Pancreas (tissue), 10 donors: Measurements from ENCODE around the gene WASHC2A. TPM values are rescaled to one million over a fixed set of nuclear protein-coding genes. Genes with fewer than 3 reads are reported as not detected.
A peak's percentile ranks its signal among the peaks of the same experiment; 100 is the strongest.
"Not testable (repeated sequence)": the region's sequence is repeated elsewhere in the genome, so short reads cannot be mapped to it uniquely, and the experiment has no call there.

Experiments used
- ATAC-seq, 4 donors: fragments of 200-7000 bp; cut with Tn5 transposase; one replicate each; pipeline versions ENCODE4 v1.8.0 to v1.9.1; 2020; ENCODE audit warnings: mild to moderate bottlenecking in 4 of 4, moderate library complexity in 4 of 4
- DNase-seq, 6 donors: peaks; one replicate each; pipeline ENCODE4 v3.0.0-alpha.2; 2020
- FAIRE-seq: peaks from 2 replicates; lab custom pipeline; 2012; peaks lifted over from hg19 to GRCh38; lab: Jason Lieb, UNC
- H3K27ac ChIP-seq, 4 donors: fragments of 200-600 bp; sonication (generic); 1 replicate in 3 of 4; 2 replicates in 1 of 4; pipeline versions ENCODE4 v1.5.0 to v1.8.0; 2020
- H3K27me3 ChIP-seq, 4 donors: fragments of 200-600 bp; one replicate each; pipeline ENCODE4 v1.8.0; 2021
- H3K36me3 ChIP-seq, 3 donors: fragments of 200-600 bp; sonication (generic) in 1 of 3; one replicate each; pipeline versions ENCODE4 v1.5.0 to v1.8.0; 2020 to 2021
- H3K4me1 ChIP-seq, 3 donors: fragments of 200-600 bp; one replicate each; pipeline ENCODE4 v1.8.0; 2021
- H3K4me3 ChIP-seq, 4 donors: fragments of 200-600 bp; sonication (generic) in 2 of 4; one replicate each; pipeline versions ENCODE4 v1.5.0 to v1.8.0; 2020 to 2021
- H3K9me3 ChIP-seq, 4 donors: fragments of 200-600 bp; one replicate each; pipeline ENCODE4 v1.8.0; 2021
- CTCF ChIP-seq, 4 donors: fragments of 200-600 bp; sonication (generic) in 3 of 4; IDR thresholded peaks; one replicate each; pipeline versions ENCODE4 v1.5.0 to v1.8.0; 2021; ENCODE audit warnings: antibody characterized with exemption in 4 of 4
- WGBS, 2 donors: extraction: QIAGEN DNeasy Blood & Tissue Kit; methylation state at CpG; one replicate each; pipeline ENCODE4 v1.1.7; 2013; 5-methylcytosine and 5-hydroxymethylcytosine counted together
- intact Hi-C, 3 donors: fragments of 100-400 bp; cut with DNase I; formaldehyde crosslinking; loops; one replicate each; pipeline versions ENCODE4 v1.11.1 to v1.14.2; 2022
- polyA plus RNA-seq, 2 donors: library from polyadenylated mRNA; stranded (reverse); fragments of 200-250 nt; gene quantifications; one replicate each; pipeline ENCODE4 v1.2.3, GENCODE V29; 2013
- total RNA-seq, 6 donors: library from RNA; stranded (reverse); fragmentation: NEBNext Ultra II Directional in 4 of 6; extraction: Animal tissue kit (Norgen Biotek cat#: 25700) in 4 of 6; gene quantifications; one replicate each; pipeline versions ENCODE4 v1.2.1 to v1.2.4, GENCODE V29; 2021 to 2023
- donor health status: healthy with polysubstance abuse.
- donor health status: DM: no; HTN: no; CAD: no; lungs with moderate emphysema.
- donor health status: DM: no; HTN: no; CAD: no.
- donor health status: control.
- donor health status: control.
- donor health status: Bipolar disorder and iron deficiency.
- donor health status: DM: yes; HTN: yes; CAD: no.
- donor health status: DM: no; HTN: no; CAD: no.
- donor health status: DM: no; HTN: no; CAD: no.
- donor health status: DM: yes; HTN: yes; CAD: no.

WASHC2A gene
- total and polyA plus RNA-seq, 8 donors = 11.4 to 31.9 (median 15.0) TPM

GRCh38 chr10:50055494-50056292, 12.1 kb upstream of the WASHC2A start:
- H3K27me3 ChIP-seq, H3K9me3 ChIP-seq, H3K27ac ChIP-seq, H3K4me3 ChIP-seq, H3K36me3 ChIP-seq, intact Hi-C loops, DNase-seq, FAIRE-seq, H3K4me1 ChIP-seq: not testable (repeated sequence)
- ATAC-seq = peak in 1 of 4 donors; percentile 36
- WGBS, 2 donors = 69% methylated on average over 5 of the region's 5 CpGs

- peak in 3 of 4 donors; percentile 25 to 48 (median 47) for ATAC-seq
- intact Hi-C loops = not testable (repeated sequence)
- 35 to 45% methylated on average over 8 of the region's 8 CpGs for WGBS, 2 donors
Measured at GRCh38 chr10:50056654-50057053, 11.1 kb upstream of the WASHC2A start.

GRCh38 chr10:50058727-50059126, 9.0 kb upstream of the WASHC2A start:
- H3K4me1 ChIP-seq, FAIRE-seq, H3K4me3 ChIP-seq, H3K9me3 ChIP-seq, intact Hi-C loops, H3K27ac ChIP-seq, H3K36me3 ChIP-seq, DNase-seq, ATAC-seq, H3K27me3 ChIP-seq: not testable (repeated sequence)
- WGBS, 2 donors = 66 to 70% methylated on average over 1 of the region's 1 CpG

More at GRCh38 chr10:50056654-50057053, 11.1 kb upstream of the WASHC2A start:
- not testable (repeated sequence) for FAIRE-seq, DNase-seq, H3K4me3 ChIP-seq, H3K27me3 ChIP-seq, H3K9me3 ChIP-seq, H3K36me3 ChIP-seq, H3K27ac ChIP-seq, H3K4me1 ChIP-seq

GRCh38 chr10:50059946-50060345, 7.8 kb upstream of the WASHC2A start:
- H3K36me3 ChIP-seq, H3K4me3 ChIP-seq, H3K9me3 ChIP-seq, H3K27me3 ChIP-seq, DNase-seq, intact Hi-C loops, FAIRE-seq, H3K4me1 ChIP-seq, H3K27ac ChIP-seq, ATAC-seq: not testable (repeated sequence)
- 78 to 80% methylated on average over 10 of the region's 10 CpGs for WGBS, 2 donors

GRCh38 chr10:50061548-50061947, 6.2 kb upstream of the WASHC2A start:
- H3K27ac ChIP-seq, H3K27me3 ChIP-seq, DNase-seq, FAIRE-seq, H3K4me1 ChIP-seq, H3K36me3 ChIP-seq, intact Hi-C loops, H3K9me3 ChIP-seq, ATAC-seq, H3K4me3 ChIP-seq: not testable (repeated sequence)
- 57 to 61% methylated on average over 7 of the region's 7 CpGs for WGBS, 2 donors

GRCh38 chr10:50063100-50063499, 4.7 kb upstream of the WASHC2A start:
- H3K9me3 ChIP-seq = no peaks in the 10 kb centered on the region
- H3K27ac ChIP-seq = no peak overlapping the region
- no peaks in the 10 kb centered on the region for H3K27me3 ChIP-seq
- H3K4me1 ChIP-seq = no peaks in the 10 kb centered on the region
- no peak for TF ChIP-seq CTCF (IDR thresholded peaks at IDR 0.05)
- no peak for DNase-seq
- no peak for FAIRE-seq
- no peaks in the 10 kb centered on the region for H3K36me3 ChIP-seq
- 29 to 37% methylated on average over 8 of the region's 8 CpGs for WGBS, 2 donors
- intact Hi-C loops = no loop called here
- no peak overlapping the region for H3K4me3 ChIP-seq
- no peak for ATAC-seq

- peak in 3 of 4 donors; percentile 15 to 47 (median 38) for ATAC-seq
- FAIRE-seq = not testable (repeated sequence)
Measured at GRCh38 chr10:50068352-50068659, 552 bp downstream of the WASHC2A start.

GRCh38 chr10:50075139-50075538, 7.4 kb downstream of the WASHC2A start:
- ATAC-seq, intact Hi-C loops: not testable (repeated sequence)
- WGBS, 2 donors = 97 to 100% methylated on average over 1 of the region's 2 CpGs

More at GRCh38 chr10:50068352-50068659, 552 bp downstream of the WASHC2A start:
- WGBS, 2 donors = 1 to 2% methylated on average over 5 to 12 of the region's 13 CpGs
- DNase-seq = peak in 1 of 6 donors; percentile 11
- H3K4me3 ChIP-seq = peak overlapping the region in 3 of 4 donors; percentile 62 to 72 (median 62)
- H3K4me1 ChIP-seq, H3K9me3 ChIP-seq, H3K36me3 ChIP-seq, H3K27me3 ChIP-seq, intact Hi-C loops: not testable (repeated sequence)
- H3K27ac ChIP-seq = peak overlapping the region in 1 of 4 donors; percentile 69

GRCh38 chr10:50075544-50075943, 7.8 kb downstream of the WASHC2A start:
- H3K27me3 ChIP-seq, H3K4me1 ChIP-seq, H3K36me3 ChIP-seq, H3K9me3 ChIP-seq, ATAC-seq, DNase-seq, intact Hi-C loops, H3K4me3 ChIP-seq, H3K27ac ChIP-seq: not testable (repeated sequence)
- WGBS, 2 donors = 12 to 13% methylated on average over 1 of the region's 2 CpGs
- FAIRE-seq = peak; percentile 79

More at GRCh38 chr10:50075139-50075538, 7.4 kb downstream of the WASHC2A start:
- not testable (repeated sequence) for H3K9me3 ChIP-seq, DNase-seq, H3K36me3 ChIP-seq, H3K27me3 ChIP-seq, H3K4me3 ChIP-seq, H3K4me1 ChIP-seq, H3K27ac ChIP-seq
- peak; percentile 20 for FAIRE-seq

- intact Hi-C loops, H3K27me3 ChIP-seq, H3K4me1 ChIP-seq, H3K36me3 ChIP-seq, H3K9me3 ChIP-seq, FAIRE-seq, H3K4me3 ChIP-seq, ATAC-seq, DNase-seq, H3K27ac ChIP-seq: not testable (repeated sequence)
- 87 to 97% methylated on average over 3 to 7 of the region's 11 CpGs for WGBS, 2 donors
Measured at GRCh38 chr10:50091304-50091703, 23.6 kb downstream of the WASHC2A start.

- FAIRE-seq, H3K4me1 ChIP-seq, H3K4me3 ChIP-seq, H3K27me3 ChIP-seq, DNase-seq, H3K27ac ChIP-seq, ATAC-seq, intact Hi-C loops, H3K36me3 ChIP-seq, H3K9me3 ChIP-seq: not testable (repeated sequence)
- WGBS, 2 donors = no CpG with 5 or more reads among the region's 8 CpGs
Measured at GRCh38 chr10:50092928-50093327, 25.2 kb downstream of the WASHC2A start.
